A549 (cell line): ENCODE results near the gene GZMM.
A peak's percentile ranks its signal among the peaks of the same experiment; 100 is the strongest.

Experiments
- CHD2 ChIP-seq: fragments of 150-350 bp; IDR thresholded peaks from 2 replicates; pipeline ENCODE4 v1.6.1; 2014; ENCODE audit warnings: low read length; ENCODE audit not compliant: partially characterized antibody
- EP300 ChIP-seq, 2 experiments: fragments of >200 bp; sonication (Bioruptor Twin); formaldehyde crosslinking; IDR thresholded peaks; 2 replicates in 1 of 2; 3 replicates in 1 of 2; pipeline ENCODE4 v1.6.1; 2016 to 2017
- NR3C1 ChIP-seq: fragments of >200 bp; sonication (Bioruptor Twin); formaldehyde crosslinking; IDR thresholded peaks from 3 replicates; pipeline ENCODE4 v1.6.1; 2017
- POLR2A ChIP-seq: IDR thresholded peaks from 2 replicates; pipeline ENCODE4 v1.6.1; 2012; ENCODE audit warnings: mild to moderate bottlenecking, low read length
- SMC3 ChIP-seq: fragments of >200 bp; sonication (Bioruptor Twin); formaldehyde crosslinking; IDR thresholded peaks from 3 replicates; pipeline ENCODE4 v1.6.1; 2018; ENCODE audit warnings: inconsistent platforms
- SREBF2 ChIP-seq: fragments of 450-650 bp; IDR thresholded peaks from 2 replicates; pipeline ENCODE4 v1.6.1; 2014; ENCODE audit warnings: mild to moderate bottlenecking, moderate library complexity
- TF ChIP-seq, protein P1 (sequence below): fragments of 200-600 bp; sonication (generic); IDR thresholded peaks from 2 replicates; pipeline ENCODE4 v1.6.1; 2016; ENCODE audit warnings: antibody characterized with exemption, mild to moderate bottlenecking, moderate library complexity
- TF ChIP-seq, protein P2 (sequence below): fragments of >200 bp; sonication (Bioruptor Twin); formaldehyde crosslinking; IDR thresholded peaks from 3 replicates; pipeline ENCODE4 v1.5.1; 2016
- TF ChIP-seq, protein P3 (sequence below): IDR thresholded peaks from 2 replicates; pipeline ENCODE4 v1.6.1; 2012

DNA sequence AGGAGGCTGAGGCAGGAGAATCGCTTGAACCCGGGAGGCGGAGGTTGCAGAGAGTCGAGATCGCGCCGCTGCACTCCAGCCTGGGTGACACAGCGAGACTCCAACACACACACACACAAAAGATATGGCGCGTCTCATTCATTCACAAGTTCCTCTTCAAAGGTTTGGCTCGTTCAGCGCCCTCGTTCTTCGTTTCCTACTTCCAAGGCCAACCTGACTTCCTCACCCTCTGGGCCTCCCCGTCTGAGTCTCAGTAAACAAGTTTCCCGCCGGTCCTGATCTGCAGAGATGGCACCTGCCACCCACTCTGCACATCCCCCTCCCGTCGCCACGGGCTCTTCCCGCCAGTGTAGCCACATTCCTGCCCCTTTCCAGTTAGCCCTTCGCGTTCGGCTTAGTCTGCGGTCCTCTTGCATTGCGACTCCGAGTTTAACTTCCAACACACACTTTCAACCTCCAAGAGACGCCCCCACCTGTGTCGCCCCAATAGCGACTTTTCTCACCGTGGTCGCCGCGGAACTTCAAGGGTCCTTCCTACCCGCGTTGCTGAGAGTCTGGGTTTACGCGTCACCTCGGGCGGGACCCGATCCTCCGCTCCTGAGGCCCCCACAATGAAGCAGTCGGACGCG is 27.2 kb downstream of the GZMM start:
- no peak for TF ChIP-seq SMC3
- TF ChIP-seq, protein P1, sequence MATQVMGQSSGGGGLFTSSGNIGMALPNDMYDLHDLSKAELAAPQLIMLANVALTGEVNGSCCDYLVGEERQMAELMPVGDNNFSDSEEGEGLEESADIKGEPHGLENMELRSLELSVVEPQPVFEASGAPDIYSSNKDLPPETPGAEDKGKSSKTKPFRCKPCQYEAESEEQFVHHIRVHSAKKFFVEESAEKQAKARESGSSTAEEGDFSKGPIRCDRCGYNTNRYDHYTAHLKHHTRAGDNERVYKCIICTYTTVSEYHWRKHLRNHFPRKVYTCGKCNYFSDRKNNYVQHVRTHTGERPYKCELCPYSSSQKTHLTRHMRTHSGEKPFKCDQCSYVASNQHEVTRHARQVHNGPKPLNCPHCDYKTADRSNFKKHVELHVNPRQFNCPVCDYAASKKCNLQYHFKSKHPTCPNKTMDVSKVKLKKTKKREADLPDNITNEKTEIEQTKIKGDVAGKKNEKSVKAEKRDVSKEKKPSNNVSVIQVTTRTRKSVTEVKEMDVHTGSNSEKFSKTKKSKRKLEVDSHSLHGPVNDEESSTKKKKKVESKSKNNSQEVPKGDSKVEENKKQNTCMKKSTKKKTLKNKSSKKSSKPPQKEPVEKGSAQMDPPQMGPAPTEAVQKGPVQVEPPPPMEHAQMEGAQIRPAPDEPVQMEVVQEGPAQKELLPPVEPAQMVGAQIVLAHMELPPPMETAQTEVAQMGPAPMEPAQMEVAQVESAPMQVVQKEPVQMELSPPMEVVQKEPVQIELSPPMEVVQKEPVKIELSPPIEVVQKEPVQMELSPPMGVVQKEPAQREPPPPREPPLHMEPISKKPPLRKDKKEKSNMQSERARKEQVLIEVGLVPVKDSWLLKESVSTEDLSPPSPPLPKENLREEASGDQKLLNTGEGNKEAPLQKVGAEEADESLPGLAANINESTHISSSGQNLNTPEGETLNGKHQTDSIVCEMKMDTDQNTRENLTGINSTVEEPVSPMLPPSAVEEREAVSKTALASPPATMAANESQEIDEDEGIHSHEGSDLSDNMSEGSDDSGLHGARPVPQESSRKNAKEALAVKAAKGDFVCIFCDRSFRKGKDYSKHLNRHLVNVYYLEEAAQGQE, result no peak
- TF ChIP-seq CHD2, result no peak
- TF ChIP-seq, protein P2, sequence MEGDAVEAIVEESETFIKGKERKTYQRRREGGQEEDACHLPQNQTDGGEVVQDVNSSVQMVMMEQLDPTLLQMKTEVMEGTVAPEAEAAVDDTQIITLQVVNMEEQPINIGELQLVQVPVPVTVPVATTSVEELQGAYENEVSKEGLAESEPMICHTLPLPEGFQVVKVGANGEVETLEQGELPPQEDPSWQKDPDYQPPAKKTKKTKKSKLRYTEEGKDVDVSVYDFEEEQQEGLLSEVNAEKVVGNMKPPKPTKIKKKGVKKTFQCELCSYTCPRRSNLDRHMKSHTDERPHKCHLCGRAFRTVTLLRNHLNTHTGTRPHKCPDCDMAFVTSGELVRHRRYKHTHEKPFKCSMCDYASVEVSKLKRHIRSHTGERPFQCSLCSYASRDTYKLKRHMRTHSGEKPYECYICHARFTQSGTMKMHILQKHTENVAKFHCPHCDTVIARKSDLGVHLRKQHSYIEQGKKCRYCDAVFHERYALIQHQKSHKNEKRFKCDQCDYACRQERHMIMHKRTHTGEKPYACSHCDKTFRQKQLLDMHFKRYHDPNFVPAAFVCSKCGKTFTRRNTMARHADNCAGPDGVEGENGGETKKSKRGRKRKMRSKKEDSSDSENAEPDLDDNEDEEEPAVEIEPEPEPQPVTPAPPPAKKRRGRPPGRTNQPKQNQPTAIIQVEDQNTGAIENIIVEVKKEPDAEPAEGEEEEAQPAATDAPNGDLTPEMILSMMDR, result no peak
- no peak for TF ChIP-seq EP300 (IDR thresholded peaks at IDR 0.05)
- TF ChIP-seq SREBF2, result no peak
- no peak for TF ChIP-seq POLR2A
- no peak for TF ChIP-seq NR3C1
- TF ChIP-seq, protein P3, sequence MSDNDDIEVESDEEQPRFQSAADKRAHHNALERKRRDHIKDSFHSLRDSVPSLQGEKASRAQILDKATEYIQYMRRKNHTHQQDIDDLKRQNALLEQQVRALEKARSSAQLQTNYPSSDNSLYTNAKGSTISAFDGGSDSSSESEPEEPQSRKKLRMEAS, result peak; percentile 70
